GM19099 (cell line): Measurements from ENCODE around the gene GAGE2A.
"Not testable (repeated sequence)": the region's sequence is repeated elsewhere in the genome, so short reads cannot be mapped to it uniquely, and the experiment has no call there.

Experiments used
- POLR2A ChIP-seq: IDR thresholded peaks from 3 replicates; pipeline ENCODE4 v1.6.1; 2011; ENCODE audit warnings: low read depth; ENCODE audit not compliant: insufficient read length; ENCODE audit errors: extremely low read depth

GAGE2A gene

DNA sequence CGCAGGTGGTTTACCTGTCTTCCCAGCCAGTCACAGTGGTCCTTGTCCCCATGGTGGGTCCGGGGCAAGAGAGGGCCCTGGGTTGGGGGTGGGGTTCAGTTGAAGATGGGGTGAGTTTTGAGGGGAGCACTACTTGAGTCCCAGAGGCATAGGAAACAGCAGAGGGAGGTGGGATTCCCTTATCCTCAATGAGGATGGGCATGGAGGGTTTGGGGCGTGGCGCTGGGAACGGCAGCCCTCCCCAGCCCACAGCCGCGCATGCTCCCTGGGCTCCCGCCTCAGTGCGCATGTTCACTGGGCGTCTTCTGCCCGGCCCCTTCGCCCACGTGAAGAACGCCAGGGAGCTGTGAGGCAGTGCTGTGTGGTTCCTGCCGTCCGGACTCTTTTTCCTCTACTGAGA, at the start of gene GAGE2A:
Gene GAGE2A, plus strand, starts transcription at position 301 of the 400 bp plus-strand sequence. CDS start 1,155 bp downstream, outside the sequence.
- TF ChIP-seq POLR2A = not testable (repeated sequence)

DNA sequence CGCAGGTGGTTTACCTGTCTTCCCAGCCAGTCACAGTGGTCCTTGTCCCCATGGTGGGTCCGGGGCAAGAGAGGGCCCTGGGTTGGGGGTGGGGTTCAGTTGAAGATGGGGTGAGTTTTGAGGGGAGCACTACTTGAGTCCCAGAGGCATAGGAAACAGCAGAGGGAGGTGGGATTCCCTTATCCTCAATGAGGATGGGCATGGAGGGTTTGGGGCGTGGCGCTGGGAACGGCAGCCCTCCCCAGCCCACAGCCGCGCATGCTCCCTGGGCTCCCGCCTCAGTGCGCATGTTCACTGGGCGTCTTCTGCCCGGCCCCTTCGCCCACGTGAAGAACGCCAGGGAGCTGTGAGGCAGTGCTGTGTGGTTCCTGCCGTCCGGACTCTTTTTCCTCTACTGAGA, 47.9 kb upstream of the GAGE2A start, which contains the start of gene GAGE12D:
Gene GAGE12D, plus strand, starts transcription at position 301 of the 400 bp plus-strand sequence. CDS start 1,155 bp downstream, outside the sequence.
- not testable (repeated sequence) for TF ChIP-seq POLR2A

DNA sequence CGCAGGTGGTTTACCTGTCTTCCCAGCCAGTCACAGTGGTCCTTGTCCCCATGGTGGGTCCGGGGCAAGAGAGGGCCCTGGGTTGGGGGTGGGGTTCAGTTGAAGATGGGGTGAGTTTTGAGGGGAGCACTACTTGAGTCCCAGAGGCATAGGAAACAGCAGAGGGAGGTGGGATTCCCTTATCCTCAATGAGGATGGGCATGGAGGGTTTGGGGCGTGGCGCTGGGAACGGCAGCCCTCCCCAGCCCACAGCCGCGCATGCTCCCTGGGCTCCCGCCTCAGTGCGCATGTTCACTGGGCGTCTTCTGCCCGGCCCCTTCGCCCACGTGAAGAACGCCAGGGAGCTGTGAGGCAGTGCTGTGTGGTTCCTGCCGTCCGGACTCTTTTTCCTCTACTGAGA, 38.3 kb upstream of the GAGE2A start, which contains the start of gene GAGE12E:
Gene GAGE12E, plus strand, starts transcription at position 301 of the 400 bp plus-strand sequence. CDS start 1,155 bp downstream, outside the sequence.
- not testable (repeated sequence) for TF ChIP-seq POLR2A

- not testable (repeated sequence) for TF ChIP-seq POLR2A
Observed at GRCh38 chrX:49560542-49560941, 28.8 kb upstream of the GAGE2A start, which contains the start of gene GAGE12F. Gene GAGE12F (plus strand): TSS chrX:49560842. CDS start chrX:49561997, 1,155 bp downstream.

GRCh38 chrX:49570100-49570499, 19.2 kb upstream of the GAGE2A start, which contains the start of gene GAGE12G:
Gene GAGE12G (plus strand): TSS chrX:49570400. CDS start chrX:49571555, 1,155 bp downstream.
- not testable (repeated sequence) for TF ChIP-seq POLR2A

DNA sequence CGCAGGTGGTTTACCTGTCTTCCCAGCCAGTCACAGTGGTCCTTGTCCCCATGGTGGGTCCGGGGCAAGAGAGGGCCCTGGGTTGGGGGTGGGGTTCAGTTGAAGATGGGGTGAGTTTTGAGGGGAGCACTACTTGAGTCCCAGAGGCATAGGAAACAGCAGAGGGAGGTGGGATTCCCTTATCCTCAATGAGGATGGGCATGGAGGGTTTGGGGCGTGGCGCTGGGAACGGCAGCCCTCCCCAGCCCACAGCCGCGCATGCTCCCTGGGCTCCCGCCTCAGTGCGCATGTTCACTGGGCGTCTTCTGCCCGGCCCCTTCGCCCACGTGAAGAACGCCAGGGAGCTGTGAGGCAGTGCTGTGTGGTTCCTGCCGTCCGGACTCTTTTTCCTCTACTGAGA, 9.6 kb upstream of the GAGE2A start, which contains the start of gene GAGE12H:
Gene GAGE12H, plus strand, starts transcription at position 301 of the 400 bp plus-strand sequence. CDS start 1,155 bp downstream, outside the sequence.
- TF ChIP-seq POLR2A = not testable (repeated sequence)

DNA sequence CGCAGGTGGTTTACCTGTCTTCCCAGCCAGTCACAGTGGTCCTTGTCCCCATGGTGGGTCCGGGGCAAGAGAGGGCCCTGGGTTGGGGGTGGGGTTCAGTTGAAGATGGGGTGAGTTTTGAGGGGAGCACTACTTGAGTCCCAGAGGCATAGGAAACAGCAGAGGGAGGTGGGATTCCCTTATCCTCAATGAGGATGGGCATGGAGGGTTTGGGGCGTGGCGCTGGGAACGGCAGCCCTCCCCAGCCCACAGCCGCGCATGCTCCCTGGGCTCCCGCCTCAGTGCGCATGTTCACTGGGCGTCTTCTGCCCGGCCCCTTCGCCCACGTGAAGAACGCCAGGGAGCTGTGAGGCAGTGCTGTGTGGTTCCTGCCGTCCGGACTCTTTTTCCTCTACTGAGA, 9.4 kb downstream of the GAGE2A start, which contains the start of gene GAGE1:
Gene GAGE1, plus strand, starts transcription at position 301 of the 400 bp plus-strand sequence. CDS start 1,155 bp downstream, outside the sequence.
- not testable (repeated sequence) for TF ChIP-seq POLR2A

DNA sequence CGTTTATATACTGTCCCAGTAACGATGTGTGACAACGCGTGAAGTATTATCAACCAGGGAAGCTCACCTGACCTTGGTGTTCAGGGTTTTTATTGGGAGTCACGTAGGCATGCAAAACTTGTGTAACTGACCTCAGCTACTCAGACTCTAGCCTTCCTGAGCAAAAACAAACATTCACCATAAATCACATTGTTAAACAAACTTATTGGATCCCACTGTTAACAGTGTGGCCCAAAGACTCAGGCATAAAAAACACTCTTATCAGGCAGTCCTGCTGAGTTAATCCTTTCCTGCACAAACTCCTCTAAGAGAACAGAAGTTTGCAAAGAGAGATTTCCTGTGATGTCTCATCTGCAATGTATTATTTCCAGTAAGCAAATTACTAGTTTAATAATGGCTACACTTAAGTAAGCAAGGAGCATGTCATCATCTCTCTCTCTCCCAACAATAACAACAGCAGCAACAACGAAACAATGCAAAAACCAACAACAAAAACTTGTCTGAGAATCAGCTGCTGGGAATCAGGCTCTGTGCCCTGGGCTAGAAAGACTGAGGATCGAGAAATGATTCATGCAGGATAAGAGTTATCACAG, 21.5 kb downstream of the GAGE2A start:
- TF ChIP-seq POLR2A = no peak

GRCh38 chrX:49618574-49618973, 29.3 kb downstream of the GAGE2A start:
- TF ChIP-seq POLR2A = no peak

DNA sequence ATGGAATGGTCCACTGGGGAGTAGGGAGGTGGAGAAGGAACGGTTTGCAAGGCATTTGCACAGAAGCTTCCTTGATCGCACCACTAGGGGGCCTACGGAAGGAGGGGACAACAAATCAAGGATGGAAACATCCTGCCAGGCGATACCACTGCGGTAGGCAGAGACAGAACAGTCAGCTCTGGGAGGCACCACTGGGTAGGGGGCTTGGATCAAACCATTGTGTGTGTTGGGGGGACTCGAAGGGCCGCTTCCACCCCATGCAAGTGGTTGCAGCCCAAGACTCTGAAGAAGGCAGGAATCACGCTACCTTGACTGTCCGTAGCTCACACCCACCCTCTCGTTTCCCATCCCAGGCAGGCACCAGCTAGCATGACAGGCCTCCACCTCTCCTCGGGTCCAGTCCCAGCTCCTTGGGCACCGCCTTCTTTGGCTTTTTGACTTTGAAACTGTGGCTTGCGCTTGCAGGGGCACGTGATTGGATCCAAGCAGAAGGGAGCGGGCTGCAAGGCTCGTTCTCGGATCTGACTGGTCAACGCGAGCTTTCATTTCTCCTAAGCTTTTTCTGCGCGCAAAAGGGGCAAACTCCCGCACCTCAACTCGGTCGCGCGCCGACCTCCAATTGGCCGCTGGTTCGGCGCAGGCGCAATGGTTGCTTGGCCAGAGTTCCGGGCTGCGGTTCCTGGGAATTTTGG, 37.9 kb downstream of the GAGE2A start:
- TF ChIP-seq POLR2A = no peak

GRCh38 chrX:49644991-49645637, 55.8 kb downstream of the GAGE2A start:
- TF ChIP-seq POLR2A = no peak
